ENCODE results near the gene FITM1. TPM values are rescaled to one million over a fixed set of nuclear protein-coding genes. Genes with fewer than 3 reads are reported as not detected.

FITM1 gene
- total and polyA plus RNA-seq, 11 donors = 43.3 to 276 (median 107) TPM

DNA sequence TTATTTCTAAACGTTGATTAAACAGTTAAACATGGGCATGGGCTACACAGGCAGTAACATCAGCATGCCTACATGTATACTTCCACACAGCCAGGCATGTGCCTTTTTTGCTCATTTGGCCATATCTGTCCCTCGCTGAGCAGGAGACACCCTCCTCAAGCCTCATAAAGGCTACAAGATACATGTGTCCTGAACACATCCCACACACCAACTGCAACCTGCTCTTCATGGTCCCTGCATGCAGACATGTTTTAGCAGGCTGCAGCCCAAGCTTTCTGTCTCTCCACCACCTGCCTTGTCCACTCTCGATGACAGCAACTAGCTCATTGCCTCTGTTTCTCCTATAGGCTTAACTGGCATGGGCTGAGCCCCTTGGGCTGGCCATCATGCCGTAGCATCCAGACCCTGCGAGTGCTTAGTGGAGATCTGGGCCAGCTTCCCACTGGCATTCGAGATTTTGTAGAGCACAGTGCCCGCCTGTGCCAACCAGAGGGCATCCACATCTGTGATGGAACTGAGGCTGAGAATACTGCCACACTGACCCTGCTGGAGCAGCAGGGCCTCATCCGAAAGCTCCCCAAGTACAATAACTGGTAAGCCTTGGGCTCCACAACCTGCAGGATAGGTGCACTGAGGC, 33.8 kb upstream of the FITM1 start:
- Histone ChIP-seq H3K4me3 (no peak overlapping the region), H3K27me3 (no peaks in the 10 kb centered on the region), H3K4me1 (peaks cover 0 to 26% (median 14%) of the 10 kb centered on the region in 12 donors), H3K9me3 (no peaks in the 10 kb centered on the region), H3K27ac (no peak overlapping the region), H3K36me3 (peaks cover 0 to 39% (median 0%) of the 10 kb centered on the region in 9 donors)
- WGBS, 4 donors = 88 to 96% (median 94%) methylated on average over 8 of the region's 8 CpGs
- DNase-seq (peak in 1 of 5 donors; percentile 14), ATAC-seq (no peak)
- intact Hi-C loops (cut with DNase I) = loop anchor here in 1 of 10 donors (10.0 kb wide), 1 partner anchor 112 kb away; the partner anchor contains the start of gene DHRS4L2
- TF ChIP-seq POLR2A (IDR thresholded peaks at IDR 0.05) = no peak
- no peak for TF ChIP-seq CTCF (IDR thresholded peaks at IDR 0.05)

- DNase-seq (peak in 1 of 5 donors; percentile 16), ATAC-seq (no peak)
- H3K9me3 ChIP-seq = no peaks in the 10 kb centered on the region
- H3K4me1 ChIP-seq = peaks cover 0 to 21% (median 13%) of the 10 kb centered on the region in 12 donors
- no peaks in the 10 kb centered on the region for H3K27me3 ChIP-seq
- 91 to 96% (median 96%) methylated on average over 8 to 16 of the region's 16 CpGs for whole genome bisulfite sequencing, 4 donors
- intact Hi-C loops (cut with DNase I) = loop anchor here in 1 of 10 donors (10.0 kb wide), 1 partner anchor 114 kb away; the partner anchor contains the start of gene DHRS4L2
- no peak overlapping the region for H3K4me3 ChIP-seq
- H3K36me3 ChIP-seq = peaks cover 0 to 54% (median 0%) of the 10 kb centered on the region in 9 donors
- TF ChIP-seq CTCF (IDR thresholded peaks at IDR 0.05) = no peak
- no peak overlapping the region for H3K27ac ChIP-seq
Measured at GRCh38 chr14:24098229-24098926, 32.1 kb upstream of the FITM1 start.

DNA sequence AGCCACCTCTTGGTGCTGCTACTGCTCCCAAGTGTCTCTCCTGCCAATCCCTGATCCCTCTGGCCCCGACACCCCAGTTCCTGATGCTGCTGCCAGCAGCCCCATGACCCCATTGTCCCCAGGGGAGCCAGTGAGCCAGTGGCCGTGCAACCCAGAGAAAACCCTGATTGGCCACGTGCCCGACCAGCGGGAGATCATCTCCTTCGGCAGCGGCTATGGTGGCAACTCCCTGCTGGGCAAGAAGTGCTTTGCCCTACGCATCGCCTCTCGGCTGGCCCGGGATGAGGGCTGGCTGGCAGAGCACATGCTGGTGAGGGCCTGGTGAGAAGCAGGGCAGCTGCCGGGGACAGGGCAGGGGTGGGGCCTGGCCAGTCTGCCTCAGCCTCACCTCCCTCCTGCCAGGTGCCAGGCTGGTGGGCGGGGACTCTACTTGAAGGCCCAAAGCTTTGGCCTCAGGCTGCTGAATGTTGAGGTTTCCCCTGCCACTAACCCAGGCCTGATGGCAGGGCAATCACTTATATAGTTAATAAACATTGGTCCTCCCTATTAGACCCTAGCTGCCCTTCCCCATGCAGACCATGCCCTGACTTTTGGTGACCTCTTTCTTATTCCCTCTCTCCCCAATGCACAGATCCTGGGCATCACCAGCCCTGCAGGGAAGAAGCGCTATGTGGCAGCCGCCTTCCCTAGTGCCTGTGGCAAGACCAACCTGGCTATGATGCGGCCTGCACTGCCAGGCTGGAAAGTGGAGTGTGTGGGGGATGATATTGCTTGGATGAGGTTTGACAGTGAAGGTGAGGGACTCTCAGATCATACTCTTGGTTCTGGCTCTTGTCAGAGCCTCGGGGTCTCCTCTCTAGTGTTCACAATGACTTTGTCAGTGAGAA, 31.3 kb upstream of the FITM1 start:
- Histone ChIP-seq H3K36me3 (peaks cover 0 to 60% (median 0%) of the 10 kb centered on the region in 9 donors), H3K9me3 (no peaks in the 10 kb centered on the region), H3K4me3 (no peak overlapping the region), H3K27ac (no peak overlapping the region), H3K27me3 (no peaks in the 10 kb centered on the region), H3K4me1 (peaks cover 0 to 16% (median 9%) of the 10 kb centered on the region in 12 donors)
- intact Hi-C loops (cut with DNase I) = loop anchor here in 1 of 10 donors (10.0 kb wide), 1 partner anchor 114 kb away; the partner anchor contains the start of gene DHRS4L2
- 86 to 91% (median 88%) methylated on average over 17 of the region's 17 CpGs for WGBS, 4 donors
- DNase-seq (peak in 1 of 5 donors; percentile 22), ATAC-seq (no peak)
- no peak for TF ChIP-seq POLR2A (IDR thresholded peaks at IDR 0.05)
- TF ChIP-seq CTCF (IDR thresholded peaks at IDR 0.05) = no peak

Data from heart left ventricle (tissue), 16 donors.